ENCODE results near the gene ALG5.
A peak's percentile ranks its signal among the peaks of the same experiment; 100 is the strongest.

Gene ALG5

GRCh38 chr13:37023871-37024270, 24.7 kb upstream of the ALG5 start:
- peak; percentile 27; the same call in 1 of the 2 replicates for TF ChIP-seq ISL1 (CRISPR knock-in tag; IDR thresholded peaks at IDR 0.05)
- TF ChIP-seq TSHZ2 (CRISPR knock-in tag; IDR thresholded peaks at IDR 0.05), result no peak
- peak; percentile 58 for ATAC-seq

- no peak for ATAC-seq
- TF ChIP-seq ZFP30 (CRISPR knock-in tag; IDR thresholded peaks at IDR 0.05) (no peak), ZC3H10 (CRISPR knock-in tag; IDR thresholded peaks at IDR 0.05) (no peak), CSDC2 (CRISPR knock-in tag; IDR thresholded peaks at IDR 0.05) (no peak), ARNTL (CRISPR knock-in tag; IDR thresholded peaks at IDR 0.05; ENCODE audit: borderline replicate concordance, low read depth) (no peak), PATZ1 (CRISPR knock-in tag; IDR thresholded peaks at IDR 0.05; ENCODE audit: borderline replicate concordance) (no peak), RARB (CRISPR knock-in tag; IDR thresholded peaks at IDR 0.05) (no peak), PPARA (CRISPR knock-in tag; IDR thresholded peaks at IDR 0.05; ENCODE audit: borderline replicate concordance) (no peak), ZNF8 (CRISPR knock-in tag; IDR thresholded peaks at IDR 0.05) (no peak), OSR1 (CRISPR knock-in tag; IDR thresholded peaks at IDR 0.05) (no peak), POU6F1 (CRISPR knock-in tag; IDR thresholded peaks at IDR 0.05; ENCODE audit: borderline replicate concordance, low read depth) (no peak), SNAI2 (CRISPR knock-in tag; IDR thresholded peaks at IDR 0.05) (no peak), ZNF565 (CRISPR knock-in tag; conservative IDR thresholded peaks at IDR 0.05; ENCODE audit: low read depth) (no peak)
Observed at GRCh38 chr13:37014609-37015008, 15.5 kb upstream of the ALG5 start.

- TF ChIP-seq ARNTL (CRISPR knock-in tag; IDR thresholded peaks at IDR 0.05; ENCODE audit: borderline replicate concordance, low read depth) (no peak), ZFP30 (CRISPR knock-in tag; IDR thresholded peaks at IDR 0.05) (no peak), RARB (CRISPR knock-in tag; IDR thresholded peaks at IDR 0.05) (no peak)
- ATAC-seq, result no peak
Observed at GRCh38 chr13:37011788-37012187, 12.6 kb upstream of the ALG5 start.

GRCh38 chr13:37011002-37011401, 11.9 kb upstream of the ALG5 start:
- TF ChIP-seq ZC3H10 (CRISPR knock-in tag; IDR thresholded peaks at IDR 0.05) (no peak), CSDC2 (CRISPR knock-in tag; IDR thresholded peaks at IDR 0.05) (no peak), ESRRG (CRISPR knock-in tag; IDR thresholded peaks at IDR 0.05) (no peak), ARNTL (CRISPR knock-in tag; IDR thresholded peaks at IDR 0.05; ENCODE audit: borderline replicate concordance, low read depth) (no peak), BACH2 (CRISPR knock-in tag; IDR thresholded peaks at IDR 0.05; ENCODE audit: borderline replicate concordance) (no peak), RARB (CRISPR knock-in tag; IDR thresholded peaks at IDR 0.05) (no peak), ZNF70 (CRISPR knock-in tag; IDR thresholded peaks at IDR 0.05) (no peak)
- ATAC-seq, result no peak

- no peak for ATAC-seq
- TF ChIP-seq TCF4 (CRISPR knock-in tag; IDR thresholded peaks at IDR 0.05; ENCODE audit: borderline replicate concordance) (no peak), POU6F1 (CRISPR knock-in tag; IDR thresholded peaks at IDR 0.05; ENCODE audit: borderline replicate concordance, low read depth) (no peak), CREB5 (CRISPR knock-in tag; IDR thresholded peaks at IDR 0.05; ENCODE audit: low read depth) (no peak), ZFP3 (CRISPR knock-in tag; IDR thresholded peaks at IDR 0.05) (no peak), ZC3H10 (CRISPR knock-in tag; IDR thresholded peaks at IDR 0.05) (no peak), ZNF70 (CRISPR knock-in tag; IDR thresholded peaks at IDR 0.05) (no peak), TSHZ2 (CRISPR knock-in tag; IDR thresholded peaks at IDR 0.05) (no peak), ESRRG (CRISPR knock-in tag; IDR thresholded peaks at IDR 0.05) (no peak), OSR1 (CRISPR knock-in tag; IDR thresholded peaks at IDR 0.05) (no peak), ARNTL (CRISPR knock-in tag; IDR thresholded peaks at IDR 0.05; ENCODE audit: borderline replicate concordance, low read depth) (no peak), RARB (CRISPR knock-in tag; IDR thresholded peaks at IDR 0.05) (no peak)
Observed at GRCh38 chr13:37010424-37010823, 11.3 kb upstream of the ALG5 start.

Data from SK-N-SH treated with all-trans-retinoic acid at 6 μM for 48 hours (cell line).